ENCODE results near the gene SSTR4. TPM values are rescaled to one million over a fixed set of nuclear protein-coding genes. Genes with fewer than 3 reads are reported as not detected.
A peak's percentile ranks its signal among the peaks of the same experiment; 100 is the strongest.

The SSTR4 gene
- total and polyA plus RNA-seq, 2 experiments from 2014 or later = not detected

DNA sequence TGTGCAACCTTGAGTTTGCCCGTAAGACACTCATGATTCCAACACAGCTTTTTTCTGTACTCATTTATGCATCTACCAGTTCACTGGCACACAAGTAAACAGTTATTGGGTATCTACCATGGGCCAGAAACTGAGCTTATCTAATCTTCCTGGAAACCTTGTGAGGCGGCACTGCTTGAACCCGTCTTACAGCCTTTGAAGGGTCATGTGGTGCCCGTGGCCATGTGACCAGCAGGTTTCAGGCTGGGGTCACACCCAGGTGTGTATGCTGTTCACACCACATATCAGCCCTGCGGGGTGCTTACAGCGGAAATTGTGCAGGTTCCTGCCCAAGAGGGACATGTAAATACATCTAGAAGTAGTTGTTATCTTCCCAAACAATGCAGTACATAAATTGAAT is 8.3 kb downstream of the SSTR4 start:
- peaks cover 10% of the 10 kb centered on the region; the same call in 1 of the 2 replicates for H3K4me1 ChIP-seq (ENCODE audit: insufficient read depth)
- no peak overlapping the region for H3K27ac ChIP-seq
- peaks cover 21% of the 10 kb centered on the region for H3F3A ChIP-seq (ENCODE audit: insufficient read depth)
- no peaks in the 10 kb centered on the region for H3K9me3 ChIP-seq (ENCODE audit: low read depth)
- H3K27me3 ChIP-seq (replicated peaks; ENCODE audit: insufficient read depth) = peaks cover 15% of the 10 kb centered on the region; the same call in 1 of the 2 replicates
- H3K4me3 ChIP-seq = no peak overlapping the region
- in situ Hi-C loops (cut with MboI) = no loop called here
- no peaks in the 10 kb centered on the region for H4K20me1 ChIP-seq (ENCODE audit: insufficient read depth)
- no peak overlapping the region for H3K9ac ChIP-seq
- no peak overlapping the region for H2AFZ ChIP-seq
- WGBS, 2 experiments (ENCODE audit: low coverage in 1 of 2, low lambda C conversion rate in 2 of 2, missing lambda C conversion rate in 2 of 2) = 89% methylated on average over 6 of the region's 6 CpGs
- H3K4me2 ChIP-seq (ENCODE audit: unreplicated experiment) = no peak overlapping the region
- no peaks in the 10 kb centered on the region for H3K9me2 ChIP-seq (ENCODE audit: insufficient read depth)
- H3K79me2 ChIP-seq (ENCODE audit: insufficient read depth) = peaks cover 5% of the 10 kb centered on the region
- TF ChIP-seq EZH2 (IDR thresholded peaks at IDR 0.05; ENCODE audit: insufficient read depth, poor library complexity, severe bottlenecking) = no peak
- H3K36me3 ChIP-seq (ENCODE audit: low read depth) = no peaks in the 10 kb centered on the region
- DNase-seq = no peak

GRCh38 chr20:23046431-23046830 is 11.3 kb downstream of the SSTR4 start:
- in situ Hi-C loops (cut with MboI) = no loop called here
- Histone ChIP-seq H3K4me3 (peak overlapping the region; percentile 77), H3K9me2 (ENCODE audit: insufficient read depth) (no peaks in the 10 kb centered on the region), H3K36me3 (ENCODE audit: low read depth) (no peaks in the 10 kb centered on the region), H2AFZ (no peak overlapping the region), H3K9me3 (ENCODE audit: low read depth) (no peaks in the 10 kb centered on the region), H3K27me3 (replicated peaks; ENCODE audit: insufficient read depth) (no peaks in the 10 kb centered on the region), H3K9ac (no peak overlapping the region), H4K20me1 (ENCODE audit: insufficient read depth) (no peaks in the 10 kb centered on the region), H3K27ac (no peak overlapping the region), H3K4me1 (ENCODE audit: insufficient read depth) (peaks cover 10% of the 10 kb centered on the region; the same call in 1 of the 2 replicates), H3F3A (ENCODE audit: insufficient read depth) (peaks cover 21% of the 10 kb centered on the region), H3K4me2 (ENCODE audit: unreplicated experiment) (peak overlapping the region; percentile 94), H3K79me2 (ENCODE audit: insufficient read depth) (peaks cover 5% of the 10 kb centered on the region)
- TF ChIP-seq EZH2 (IDR thresholded peaks at IDR 0.05; ENCODE audit: insufficient read depth, poor library complexity, severe bottlenecking) (no peak), EZH2phosphoT487 (IDR thresholded peaks at IDR 0.05; ENCODE audit: insufficient read depth, low read depth) (no peak)
- DNase-seq = no peak

DNA sequence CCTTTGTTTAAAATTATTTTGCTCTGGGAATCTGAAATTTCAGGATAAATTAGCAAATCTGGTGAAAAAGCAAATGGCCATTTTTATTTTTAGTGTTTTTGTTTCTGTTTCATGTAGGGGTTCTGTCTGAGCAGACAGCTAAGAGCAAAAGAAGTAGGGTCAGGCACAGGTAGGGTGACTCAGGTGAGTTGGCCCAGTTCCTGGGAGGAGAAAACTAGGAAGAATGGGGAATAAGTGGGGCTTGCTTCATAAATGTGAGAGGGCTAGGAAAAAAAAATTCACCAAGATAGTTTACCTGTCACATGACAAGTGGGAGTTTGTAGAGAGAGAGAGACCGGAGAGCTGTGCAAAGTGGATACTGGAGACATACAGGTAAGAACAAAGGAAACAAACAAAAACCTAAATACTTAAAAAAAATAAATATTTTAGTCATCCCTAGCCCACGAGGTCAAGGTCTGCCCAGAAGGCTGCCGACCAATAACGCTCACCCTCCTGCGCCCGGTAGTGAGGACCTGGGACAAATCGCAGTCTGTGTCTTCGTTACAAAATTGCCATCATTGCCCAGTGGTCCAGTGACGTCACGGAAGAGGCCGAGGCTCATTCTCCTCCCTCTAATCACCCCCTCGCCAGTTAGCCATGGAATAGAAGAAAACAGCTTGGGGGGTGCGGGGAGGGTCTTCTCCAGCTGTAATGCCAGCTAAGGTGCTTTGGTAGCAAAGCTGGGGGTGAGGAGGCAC is 12.1 kb downstream of the SSTR4 start:
- H3K27me3 ChIP-seq (replicated peaks; ENCODE audit: insufficient read depth) = no peaks in the 10 kb centered on the region
- H3K4me2 ChIP-seq (ENCODE audit: unreplicated experiment) = peak overlapping the region; percentile 94
- no peaks in the 10 kb centered on the region for H3K9me2 ChIP-seq (ENCODE audit: insufficient read depth)
- H3K79me2 ChIP-seq (ENCODE audit: insufficient read depth) = peaks cover 5% of the 10 kb centered on the region
- H3K9ac ChIP-seq = no peak overlapping the region
- H3K4me3 ChIP-seq = peak overlapping the region; percentile 77
- in situ Hi-C loops (cut with MboI) = no loop called here
- peaks cover 26% of the 10 kb centered on the region for H3F3A ChIP-seq (ENCODE audit: insufficient read depth)
- H3K27ac ChIP-seq = no peak overlapping the region
- 74% methylated on average over 13 of the region's 13 CpGs for WGBS, 2 experiments (ENCODE audit: low coverage in 1 of 2, low lambda C conversion rate in 2 of 2, missing lambda C conversion rate in 2 of 2)
- H2AFZ ChIP-seq = 0 out of 2 replicates have a peak overlapping the region, but pooled peaks have one; percentile 94
- TF ChIP-seq EZH2 (IDR thresholded peaks at IDR 0.05; ENCODE audit: insufficient read depth, poor library complexity, severe bottlenecking) (no peak), EZH2phosphoT487 (IDR thresholded peaks at IDR 0.05; ENCODE audit: insufficient read depth, low read depth) (no peak)
- no peak for DNase-seq
- H3K4me1 ChIP-seq (ENCODE audit: insufficient read depth) = peaks cover 10% of the 10 kb centered on the region; the same call in 1 of the 2 replicates
- H4K20me1 ChIP-seq (ENCODE audit: insufficient read depth) = no peaks in the 10 kb centered on the region
- no peaks in the 10 kb centered on the region for H3K36me3 ChIP-seq (ENCODE audit: low read depth)
- no peaks in the 10 kb centered on the region for H3K9me3 ChIP-seq (ENCODE audit: low read depth)

DNA sequence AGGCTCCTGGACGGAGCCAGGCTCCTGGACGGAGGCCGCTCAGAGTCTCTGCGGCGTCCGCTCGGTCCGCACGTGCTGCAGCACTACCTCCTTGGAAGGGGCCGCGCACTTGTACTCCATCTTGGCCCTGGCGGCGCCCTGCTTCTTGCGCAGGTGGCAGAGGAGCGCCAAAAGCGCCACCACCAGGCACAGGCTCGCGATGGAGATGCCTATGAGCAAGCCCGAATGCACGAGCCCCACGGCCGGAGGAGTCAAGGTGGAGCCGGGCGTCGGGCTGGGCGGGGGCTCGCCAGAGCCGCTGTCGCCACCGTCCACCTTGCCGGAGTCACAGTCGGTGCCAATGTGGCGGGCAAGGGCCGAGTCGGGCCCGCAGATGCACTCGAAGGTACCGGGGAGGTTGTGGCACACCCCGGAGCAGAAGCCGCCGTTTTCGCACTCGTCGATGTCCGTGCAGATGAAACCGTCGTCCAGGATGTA is 12.7 kb downstream of the SSTR4 start:
- peak overlapping the region; percentile 77 for H3K4me3 ChIP-seq

More for the DNA sequence above, 12.7 kb downstream of the SSTR4 start:
- peaks cover 10% of the 10 kb centered on the region; the same call in 1 of the 2 replicates for H3K4me1 ChIP-seq (ENCODE audit: insufficient read depth)
- peak overlapping the region; percentile 94; the same call in 1 of the 2 replicates for H2AFZ ChIP-seq
- peaks cover 5% of the 10 kb centered on the region for H3K79me2 ChIP-seq (ENCODE audit: insufficient read depth)
- peak; percentile 46 for DNase-seq
- no peaks in the 10 kb centered on the region for H3K9me3 ChIP-seq (ENCODE audit: low read depth)
- no peak overlapping the region for H3K27ac ChIP-seq
- peak overlapping the region; percentile 94 for H3K4me2 ChIP-seq (ENCODE audit: unreplicated experiment)
- WGBS, 2 experiments (ENCODE audit: low coverage in 1 of 2, low lambda C conversion rate in 2 of 2, missing lambda C conversion rate in 2 of 2) = 18 to 19% methylated on average over 43 to 46 of the region's 47 CpGs
- H4K20me1 ChIP-seq (ENCODE audit: insufficient read depth) = no peaks in the 10 kb centered on the region
- in situ Hi-C loops (cut with MboI) = no loop called here
- peaks cover 26% of the 10 kb centered on the region for H3F3A ChIP-seq (ENCODE audit: insufficient read depth)
- H3K9ac ChIP-seq = no peak overlapping the region
- H3K36me3 ChIP-seq (ENCODE audit: low read depth) = no peaks in the 10 kb centered on the region
- no peaks in the 10 kb centered on the region for H3K9me2 ChIP-seq (ENCODE audit: insufficient read depth)
- TF ChIP-seq EZH2phosphoT487 (IDR thresholded peaks at IDR 0.05; ENCODE audit: insufficient read depth, low read depth) (no peak), EZH2 (IDR thresholded peaks at IDR 0.05; ENCODE audit: insufficient read depth, poor library complexity, severe bottlenecking) (no peak)
- H3K27me3 ChIP-seq (replicated peaks; ENCODE audit: insufficient read depth) = no peaks in the 10 kb centered on the region
